HG02763 (cell line): ENCODE data around the gene FGF23.
"Not testable (repeated sequence)": the region's sequence is repeated elsewhere in the genome, so short reads cannot be mapped to it uniquely, and the experiment has no call there.

Experiments
- ATAC-seq: cut with Tn5 transposase; IDR thresholded peaks from one replicate; pipeline ENCODE4 v1.9.1; 2021; ENCODE audit warnings: mild to moderate bottlenecking, moderate library complexity; ENCODE audit not compliant: unreplicated experiment

Gene FGF23

GRCh38 chr12:4379405-4379804 is at the start of gene FGF23:
TSS of gene FGF23 (minus strand) at chr12:4379712. CDS start at chr12:4379582, 130 bp downstream.
- ATAC-seq: no peak

- ATAC-seq: no peak
Measured at GRCh38 chr12:4424422-4424821, 44.9 kb upstream of the FGF23 start.

- ATAC-seq: no peak
Measured at GRCh38 chr12:4423528-4424195, 44.1 kb upstream of the FGF23 start.

GRCh38 chr12:4422985-4423384 is 43.5 kb upstream of the FGF23 start:
- no peak for ATAC-seq

DNA sequence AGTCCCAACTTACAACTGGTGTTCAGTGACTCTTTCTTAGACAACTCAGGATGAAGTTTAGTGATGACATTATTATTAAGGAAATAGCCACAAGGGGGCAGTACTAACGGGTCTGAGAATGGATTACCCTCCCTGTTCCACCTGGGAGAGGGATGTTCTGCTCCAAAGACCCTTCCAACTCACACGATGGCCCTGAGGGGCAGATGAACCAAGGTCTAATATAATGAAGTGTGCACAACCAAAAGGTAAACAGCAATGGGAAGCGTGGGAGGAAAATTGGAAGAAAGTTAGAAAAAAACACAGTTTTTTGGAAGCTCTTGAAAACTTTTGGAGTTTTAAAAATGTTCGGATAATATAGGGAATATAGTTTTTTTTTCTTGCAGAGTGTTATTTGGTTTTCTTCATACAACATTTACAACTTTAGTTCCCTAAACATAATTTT is 42.1 kb upstream of the FGF23 start:
- no peak for ATAC-seq

DNA sequence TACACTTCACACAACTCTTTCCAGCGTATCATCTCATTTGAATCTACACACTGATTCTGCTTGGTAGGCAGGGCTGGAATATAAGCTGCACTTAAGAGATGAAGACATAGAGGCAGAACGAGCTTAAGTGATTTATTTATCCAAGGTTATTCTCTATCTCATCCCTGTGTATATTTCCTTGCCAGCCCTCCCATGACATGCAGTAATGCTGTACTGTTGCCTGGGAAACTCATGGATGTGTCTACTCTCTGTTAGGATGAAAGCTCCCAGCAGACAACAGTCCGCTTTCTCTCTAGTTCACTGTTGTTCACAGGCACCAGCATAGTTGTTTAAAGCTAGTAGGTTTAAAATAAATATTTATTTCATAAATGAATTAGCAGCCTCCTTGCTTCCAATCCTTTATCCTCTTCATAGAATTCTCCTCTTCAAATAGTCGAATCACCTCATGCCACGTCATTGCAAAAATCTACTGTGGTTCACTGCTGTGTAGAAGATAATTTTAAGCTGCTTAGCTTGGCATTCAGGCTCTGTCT is 40.7 kb upstream of the FGF23 start:
- ATAC-seq: no peak

- ATAC-seq: no peak
Measured at GRCh38 chr12:4418913-4419312, 39.4 kb upstream of the FGF23 start.

GRCh38 chr12:4417936-4418335 is 38.4 kb upstream of the FGF23 start:
- ATAC-seq: no peak

- no peak for ATAC-seq
Measured at GRCh38 chr12:4417455-4417854, 37.9 kb upstream of the FGF23 start.

- no peak for ATAC-seq
Measured at GRCh38 chr12:4416276-4416675, 36.8 kb upstream of the FGF23 start.

DNA sequence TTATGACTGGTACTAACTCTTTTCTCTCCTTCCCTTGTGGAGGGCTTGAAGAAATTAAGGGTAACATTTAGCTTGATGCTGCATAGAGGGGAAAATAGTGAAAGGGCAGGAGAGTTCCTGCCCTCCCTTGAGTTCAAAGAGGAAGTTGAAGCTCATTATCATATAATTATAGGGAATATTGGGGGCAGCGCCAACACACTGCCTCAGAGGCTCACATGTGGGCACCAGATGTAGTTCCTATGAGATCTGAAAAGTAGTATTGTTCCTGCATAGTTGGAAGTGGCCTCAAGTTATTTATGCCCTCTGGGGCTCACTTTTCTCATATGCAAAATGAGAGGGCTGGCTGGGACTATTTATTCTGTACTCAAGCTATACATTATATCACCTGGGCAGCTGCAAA is 33.0 kb upstream of the FGF23 start:
- ATAC-seq: no peak

- no peak for ATAC-seq
Measured at GRCh38 chr12:4412056-4412455, 32.5 kb upstream of the FGF23 start.

DNA sequence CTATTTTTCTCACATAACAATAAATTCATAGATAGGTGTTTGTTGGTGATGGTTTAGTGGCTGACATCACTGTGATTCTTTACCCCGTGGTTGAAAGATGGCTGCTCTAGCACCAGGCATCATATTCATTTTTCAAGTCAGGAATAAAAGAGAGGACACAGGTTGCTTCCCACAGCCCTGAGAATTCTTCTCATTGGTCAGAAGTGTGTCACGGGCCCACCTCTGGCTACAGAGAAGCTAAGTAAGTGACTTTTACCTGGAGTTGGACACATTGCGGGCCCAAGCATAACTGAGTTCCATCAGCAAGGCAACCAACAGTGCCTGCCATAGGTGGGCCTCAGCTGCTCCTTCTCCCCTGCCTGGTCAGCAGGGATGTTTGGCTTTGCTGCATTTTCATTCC is 27.6 kb upstream of the FGF23 start:
- no peak for ATAC-seq

GRCh38 chr12:4404877-4405637 is 25.5 kb upstream of the FGF23 start:
- ATAC-seq: not testable (repeated sequence)

DNA sequence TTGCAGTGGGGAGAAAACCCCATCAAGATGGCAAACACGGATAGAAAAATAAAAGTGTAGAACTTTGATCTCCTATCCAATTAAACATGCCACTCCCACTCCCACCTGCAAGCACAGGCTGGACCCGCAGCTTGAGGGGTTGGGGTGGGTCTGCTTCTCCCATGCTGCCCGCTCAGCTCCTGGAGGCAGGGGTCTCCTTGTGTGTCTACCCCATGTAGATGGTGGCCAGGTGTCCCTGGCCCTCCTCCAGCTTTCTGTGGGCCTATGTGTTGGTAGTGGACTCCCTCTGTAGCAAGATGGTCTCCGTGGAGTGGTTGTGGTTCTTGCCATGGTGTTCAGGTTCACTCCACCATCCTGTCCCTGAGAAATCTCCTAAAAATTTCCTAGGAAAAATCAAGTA is 23.5 kb upstream of the FGF23 start:
- ATAC-seq: no peak

- ATAC-seq: no peak
Measured at GRCh38 chr12:4401117-4401516, 21.6 kb upstream of the FGF23 start.

DNA sequence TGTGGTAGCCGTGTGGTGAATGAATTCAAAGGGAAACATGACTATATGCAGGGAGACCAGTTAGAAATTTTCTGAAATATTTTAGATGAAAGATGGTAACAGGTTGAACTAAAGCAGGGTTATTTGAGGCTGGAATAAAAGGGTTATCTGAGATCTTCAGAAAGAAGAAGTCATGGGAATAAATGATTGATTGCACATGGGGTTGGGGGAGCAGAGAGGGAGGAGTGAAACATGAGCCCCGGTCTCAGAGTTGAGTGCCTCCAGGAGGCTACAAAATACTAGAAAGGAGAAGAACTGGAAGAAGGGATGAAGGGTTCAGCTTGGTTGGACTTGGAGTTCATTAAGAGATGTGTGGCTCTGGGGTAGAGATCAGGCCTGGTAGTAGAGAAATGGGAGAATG is 16.3 kb upstream of the FGF23 start:
- ATAC-seq: no peak

GRCh38 chr12:4393211-4393610 is 13.7 kb upstream of the FGF23 start:
- no peak for ATAC-seq

DNA sequence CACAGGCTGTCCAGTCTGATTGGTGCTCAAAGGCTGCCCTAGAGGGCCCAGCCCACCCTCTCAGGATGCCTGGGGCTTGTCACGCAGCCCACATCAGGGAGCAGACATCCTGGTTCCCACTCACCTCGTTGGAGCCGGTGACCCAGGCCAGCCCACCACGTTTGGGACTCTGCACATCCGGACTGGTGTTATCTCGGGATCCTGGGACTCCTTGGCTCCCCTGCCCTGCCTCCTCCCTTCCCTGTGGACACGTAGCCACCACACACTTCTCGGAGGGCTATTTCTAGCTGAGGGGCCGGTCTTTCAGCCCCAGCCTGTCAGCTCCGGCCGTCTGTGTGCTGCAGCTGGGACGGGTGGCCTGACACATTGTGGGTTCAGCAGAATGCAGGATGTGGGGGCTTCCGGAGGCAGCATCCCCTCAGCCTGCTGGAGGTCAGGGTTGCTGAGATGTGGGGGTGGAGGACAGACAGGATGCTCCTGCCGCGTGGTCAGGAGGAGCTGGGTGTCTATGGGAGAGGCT is 12.8 kb upstream of the FGF23 start:
- no peak for ATAC-seq

DNA sequence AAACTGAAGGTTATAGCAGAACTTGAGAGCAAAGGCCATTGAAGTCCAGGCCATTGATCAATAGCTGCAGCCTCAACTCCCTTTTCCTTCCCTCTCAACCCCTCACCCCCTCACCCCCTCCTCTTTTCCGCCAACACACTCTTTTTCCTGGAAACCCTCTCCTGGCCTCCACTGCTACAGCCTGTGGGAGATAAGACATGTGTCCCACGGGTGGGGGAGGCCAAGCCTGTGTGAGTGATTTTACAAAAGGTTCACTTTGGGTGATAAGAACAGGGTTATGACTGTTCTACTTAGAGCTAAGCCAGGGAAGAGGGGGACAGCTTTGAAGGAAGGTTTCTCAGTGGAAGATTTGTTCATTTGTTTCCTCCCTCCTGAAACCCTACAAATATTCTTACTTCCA is 9.2 kb upstream of the FGF23 start:
- no peak for ATAC-seq

GRCh38 chr12:4388032-4388431 is 8.5 kb upstream of the FGF23 start:
- no peak for ATAC-seq

DNA sequence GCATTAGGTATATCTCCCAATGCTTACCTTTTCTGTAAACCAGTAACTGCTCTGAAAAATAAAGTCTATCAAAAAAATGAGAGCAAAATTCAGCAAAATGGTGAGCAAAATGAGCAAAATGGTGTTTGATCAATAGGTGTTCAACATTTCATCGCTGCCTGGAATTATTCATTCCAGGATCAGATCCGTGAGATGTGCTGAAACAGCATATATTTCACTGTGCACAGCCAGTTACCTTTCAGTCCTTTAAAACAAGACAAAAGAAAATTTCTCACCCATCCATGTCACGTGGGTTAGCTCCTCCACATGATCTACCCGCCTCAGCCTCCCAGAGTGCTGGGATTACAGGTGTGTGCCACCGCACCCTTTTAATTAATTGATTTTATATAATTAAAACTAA is 8.1 kb upstream of the FGF23 start:
- ATAC-seq: no peak
